GM12878 (cell line): ENCODE data around the gene PLD5. TPM values are rescaled to one million over a fixed set of nuclear protein-coding genes. Genes with fewer than 3 reads are reported as not detected.

Experiments
- ATAC-seq: fragments of 200-7000 bp; cut with Tn5 transposase; 3 replicates; pipeline ENCODE4 v1.9.1; 2020; ENCODE audit warnings: mild to moderate bottlenecking, moderate library complexity
- BruUV-seq: library from RNA; stranded (reverse); fragments of 400-500 nt; replicated peaks from 2 replicates; lab custom pipeline; 2021; lab: Mats Ljungman, UMichigan
- CTCF ChIA-PET: fragments of 300-600 bp; sonication (Branson Sonifier 250); formaldehyde crosslinking; extraction: SDS; loops from one replicate; lab custom pipeline; 2021; ENCODE audit warnings: inconsistent platforms; lab: Yijun Ruan, JAX
- POLR2A ChIA-PET: fragments of 350-600 bp; formaldehyde crosslinking; extraction: SDS; loops from one replicate; lab custom pipeline; 2021; ENCODE audit warnings: inconsistent platforms; lab: Charles Lee
- RAD21 ChIA-PET: fragments of 300-600 bp; sonication (Branson Sonifier 250); formaldehyde crosslinking; loops from one replicate; lab custom pipeline; 2023; ENCODE audit warnings: antibody characterized with exemption; ENCODE audit not compliant: unreplicated experiment; lab: Charles Lee
- SMC1A ChIA-PET: fragments of 300-600 bp; sonication (Branson Sonifier 250); formaldehyde crosslinking; loops from one replicate; lab custom pipeline; 2023; ENCODE audit not compliant: unreplicated experiment, uncharacterized antibody; lab: Charles Lee
- DNase-seq: peaks from one replicate; pipeline ENCODE4 v3.0.0-alpha.2; 2011; ENCODE audit warnings: low read depth, low spot score
- FAIRE-seq: peaks from 3 replicates; lab custom pipeline; 2011; peaks lifted over from hg19 to GRCh38; lab: Jason Lieb, UNC
- H2AFZ ChIP-seq: 2 replicates; pipeline ENCODE4 v1.6.0; 2011; ENCODE audit warnings: low read depth, low read length, control low read depth; ENCODE audit not compliant: control insufficient read depth
- H3K27ac ChIP-seq: 2 replicates; pipeline ENCODE4 v1.5.1; 2011; ENCODE audit warnings: control low read depth; ENCODE audit not compliant: control insufficient read depth, insufficient read depth
- H3K27me3 ChIP-seq, 2 experiments: replicated peaks in 1 of 2; 2 replicates each; pipeline versions ENCODE4 v1.6.0 to v1.6.1; 2011; ENCODE audit warnings: low read length in 1 of 2; ENCODE audit not compliant: control insufficient read depth in 2 of 2, insufficient read depth in 2 of 2
- H3K36me3 ChIP-seq, 2 experiments: 2 replicates each; pipeline ENCODE4 v1.5.1; 2011; ENCODE audit warnings: low read length in 1 of 2; ENCODE audit not compliant: control insufficient read depth in 2 of 2, insufficient read depth in 2 of 2
- H3K4me1 ChIP-seq: 2 replicates; pipeline ENCODE4 v1.6.1; 2011; ENCODE audit warnings: mild to moderate bottlenecking, low read length, moderate library complexity, mixed read lengths; ENCODE audit not compliant: control insufficient read depth, insufficient read depth
- H3K4me2 ChIP-seq: 2 replicates; pipeline ENCODE4 v1.6.0; 2011; ENCODE audit warnings: control low read depth; ENCODE audit not compliant: control insufficient read depth, insufficient read depth
- H3K4me3 ChIP-seq: fragments of 200-600 bp; sonication (generic); 2 replicates; pipeline ENCODE4 v1.5.1; 2016
- H3K79me2 ChIP-seq: 2 replicates; pipeline ENCODE4 v1.6.0; 2011; ENCODE audit warnings: low read length; ENCODE audit not compliant: control insufficient read depth, insufficient read depth
- H3K9ac ChIP-seq: 2 replicates; pipeline ENCODE4 v1.8.0; 2011; ENCODE audit warnings: low read length, control low read depth, mixed read lengths; ENCODE audit not compliant: control insufficient read depth, insufficient read depth
- H3K9me3 ChIP-seq: replicated peaks from 3 replicates; pipeline ENCODE4 v1.5.1; 2011; ENCODE audit warnings: mild to moderate bottlenecking, low read length; ENCODE audit not compliant: control insufficient read depth, insufficient read depth
- H4K20me1 ChIP-seq: 2 replicates; pipeline ENCODE4 v1.6.0; 2011; ENCODE audit not compliant: control insufficient read depth, insufficient read depth
- BCL3 ChIP-seq: IDR thresholded peaks from 2 replicates; pipeline ENCODE4 v1.6.1; 2011; ENCODE audit warnings: borderline replicate concordance, low read depth, mild to moderate bottlenecking, moderate library complexity, low read length; ENCODE audit not compliant: insufficient read depth, poor library complexity, severe bottlenecking
- CHD4 ChIP-seq: fragments of 200-600 bp; sonication (generic); IDR thresholded peaks from 2 replicates; pipeline ENCODE4 v1.6.1; 2016; ENCODE audit warnings: mild to moderate bottlenecking
- HDGF ChIP-seq: fragments of 450-650 bp; IDR thresholded peaks from 2 replicates; pipeline ENCODE4 v1.6.1; 2016; ENCODE audit warnings: antibody characterized with exemption
- HSF1 ChIP-seq: fragments of 150-350 bp; IDR thresholded peaks from 2 replicates; pipeline ENCODE4 v1.6.1; 2014; ENCODE audit warnings: mild to moderate bottlenecking, low read depth, low read length
- IRF5 ChIP-seq: fragments of 450-650 bp; IDR thresholded peaks from 2 replicates; pipeline ENCODE4 v1.6.1; 2017; ENCODE audit warnings: borderline replicate concordance
- NFIC ChIP-seq: IDR thresholded peaks from 2 replicates; pipeline ENCODE4 v1.6.1; 2012; ENCODE audit warnings: low read depth, mild to moderate bottlenecking, inconsistent platforms, low read length, moderate library complexity
- RELB ChIP-seq: fragments of 450-650 bp; IDR thresholded peaks from 2 replicates; pipeline ENCODE4 v1.6.1; 2017; ENCODE audit warnings: low read depth, mild to moderate bottlenecking, moderate library complexity
- SPI1 ChIP-seq: IDR thresholded peaks from 2 replicates; pipeline ENCODE4 v1.6.1; 2011; ENCODE audit warnings: low read depth, mild to moderate bottlenecking, low read length, moderate library complexity, borderline replicate concordance; ENCODE audit not compliant: insufficient read depth
- ZBTB4 ChIP-seq: fragments of 450-650 bp; formaldehyde crosslinking; IDR thresholded peaks from 2 replicates; pipeline ENCODE4 v1.4.0; 2022; ENCODE audit warnings: mild to moderate bottlenecking, moderate library complexity
- ZBTB40 ChIP-seq: fragments of 450-650 bp; IDR thresholded peaks from 2 replicates; pipeline ENCODE4 v1.6.1; 2016; ENCODE audit warnings: mild to moderate bottlenecking, moderate library complexity, borderline replicate concordance
- WGBS: methylation state at CpG from one replicate; pipeline ENCODE4 v1.1.6; 2016; ENCODE audit warnings: low lambda C conversion rate; ENCODE audit not compliant: insufficient replicate concordance, insufficient coverage; ENCODE audit errors: missing lambda C conversion rate; 5-methylcytosine and 5-hydroxymethylcytosine counted together
- in situ Hi-C: fragments of 300-500 bp; cut with MboI; formaldehyde crosslinking; loops from 9 replicates; pipeline ENCODE4 v1.14.3; 2018; ENCODE audit warnings: mixed read lengths
- intact Hi-C: fragments of 100-400 bp; cut with micrococcal nuclease; formaldehyde crosslinking; loops from one replicate; pipeline ENCODE4 v1.14.2; 2022; ENCODE audit not compliant: unreplicated experiment
- polyA plus RNA-seq, 11 experiments: library from polyadenylated mRNA; depleted of rRNA in 4 of 11; unstranded in 6 of 11; stranded (reverse) in 5 of 11; fragments of >200 nt; fragmentation: Nextera tagmentation in 4 of 11; fragmentation: Illumina TruSeq in 1 of 11; extraction: Ambion mirVana in 4 of 11; extraction: Trizol in 1 of 11; gene quantifications; 1 replicate in 1 of 11; 2 replicates in 10 of 11; pipeline versions ENCODE4 v1.2.1 to v1.2.3, GENCODE V29; 2011 to 2016; ENCODE audit warnings: inconsistent platforms in 2 of 11, missing spikeins in 2 of 11, low read depth in 1 of 11
- total RNA-seq, 4 experiments: library from RNA; depleted of rRNA in 3 of 4; stranded (reverse); fragments of >200 nt in 3 of 4; fragmentation: Illumina TruSeq in 1 of 4; extraction: Trizol in 1 of 4; gene quantifications; 2 replicates each; pipeline versions ENCODE4 v1.2.1 to v1.2.3, GENCODE V29; 2013 to 2021

PLD5 gene
- total and polyA plus RNA-seq, 10 of the 15 experiments (the other 5 are each of a cell fraction or from before 2014, with no cell fraction given) = not detected

GRCh38 chr1:242401937-242402336 is 122.6 kb downstream of the PLD5 start:
- ATAC-seq (no peak), DNase-seq (no peak), FAIRE-seq (no peak)
- Histone ChIP-seq H3K27me3 (no peaks in the 10 kb centered on the region), H4K20me1 (no peaks in the 10 kb centered on the region), H3K9ac (no peak overlapping the region), H3K36me3 (no peaks in the 10 kb centered on the region), H2AFZ (no peak overlapping the region), H3K9me3 (no peaks in the 10 kb centered on the region), H3K79me2 (no peaks in the 10 kb centered on the region), H3K27ac (no peak overlapping the region), H3K4me1 (no peaks in the 10 kb centered on the region), H3K4me2 (no peak overlapping the region), H3K4me3 (no peak overlapping the region)
- WGBS = 62% methylated on average over 3 of the region's 3 CpGs
- intact Hi-C loops (no loop called here), in situ Hi-C loops (no loop called here)
- ChIA-PET POLR2A (no interaction called here), CTCF (no interaction called here), RAD21 (no interaction called here), SMC1A (no interaction called here)
- no TSS peak for BruUV-seq
- TF ChIP-seq RELB = no peak
- no peak for TF ChIP-seq BCL3
- no peak for TF ChIP-seq HDGF
- no peak for TF ChIP-seq CHD4
- TF ChIP-seq IRF5 = no peak
- no peak for TF ChIP-seq ZBTB40
- no peak for TF ChIP-seq HSF1
- TF ChIP-seq ZBTB4 (CRISPR knock-in tag) = no peak
- no peak for TF ChIP-seq SPI1
- TF ChIP-seq NFIC = no peak
